Lung (tissue), 12 donors: ENCODE measurements around the gene SLC17A7. TPM values are rescaled to one million over a fixed set of nuclear protein-coding genes. Genes with fewer than 3 reads are reported as not detected.

Experiments
- ATAC-seq: fragments of 200-7000 bp; cut with Tn5 transposase; one replicate; pipeline ENCODE4 v1.9.1; 2020; ENCODE audit warnings: moderate number of reproducible peaks; ENCODE audit not compliant: insufficient read depth, low FRiP score
- DNase-seq, 3 donors: peaks; one replicate each; pipeline ENCODE4 v3.0.0-alpha.2; 2013 to 2017
- H3K27ac ChIP-seq, 2 donors: one replicate each; pipeline ENCODE4 v1.5.1; 2013; ENCODE audit warnings: mild to moderate bottlenecking in 2 of 2, moderate library complexity in 2 of 2, control low read depth in 1 of 2, inconsistent platforms in 1 of 2, low read depth in 1 of 2, low read length in 1 of 2
- H3K27me3 ChIP-seq, 3 donors: one replicate each; pipeline ENCODE4 v1.5.1; 2013; ENCODE audit warnings: low read length in 2 of 3; ENCODE audit not compliant: control insufficient read depth in 3 of 3, insufficient read depth in 3 of 3
- H3K36me3 ChIP-seq, 4 donors: one replicate each; pipeline ENCODE4 v1.5.1; 2013; ENCODE audit warnings: low read length in 4 of 4, mild to moderate bottlenecking in 1 of 4, moderate library complexity in 1 of 4; ENCODE audit not compliant: control insufficient read depth in 4 of 4, insufficient read depth in 4 of 4
- H3K4me1 ChIP-seq, 5 donors: one replicate each; pipeline ENCODE4 v1.5.1; 2013; ENCODE audit warnings: low read length in 5 of 5, mild to moderate bottlenecking in 2 of 5, moderate library complexity in 1 of 5; ENCODE audit not compliant: control insufficient read depth in 5 of 5, insufficient read depth in 5 of 5
- H3K4me3 ChIP-seq: one replicate; pipeline ENCODE4 v1.5.1; 2013; ENCODE audit warnings: mild to moderate bottlenecking, control low read depth, moderate library complexity
- H3K9ac ChIP-seq, 2 donors: one replicate each; pipeline ENCODE4 v1.5.1; 2013; ENCODE audit warnings: low read length in 2 of 2, control low read depth in 1 of 2; ENCODE audit not compliant: insufficient read depth in 1 of 2
- H3K9me3 ChIP-seq, 4 donors: one replicate each; pipeline ENCODE4 v1.5.1; 2013; ENCODE audit warnings: low read length in 3 of 4, mild to moderate bottlenecking in 1 of 4, moderate library complexity in 1 of 4; ENCODE audit not compliant: control insufficient read depth in 4 of 4, insufficient read depth in 3 of 4
- WGBS, 2 donors: extraction: QIAGEN DNeasy Blood & Tissue Kit; methylation state at CpG; one replicate each; pipeline ENCODE4 v1.1.7; 2013; 5-methylcytosine and 5-hydroxymethylcytosine counted together
- polyA plus RNA-seq, 2 donors: library from polyadenylated mRNA; stranded (reverse); fragments of 200-250 nt; gene quantifications; one replicate each; pipeline ENCODE4 v1.2.1, GENCODE V29; 2013
- total RNA-seq, 2 donors: library from RNA; depleted of rRNA in 1 of 2; stranded (reverse); fragments of >200 nt in 1 of 2; gene quantifications; one replicate each; pipeline ENCODE4 v1.2.1, GENCODE V29; 2014 to 2021
- TF ChIP-seq, protein P1 (sequence below): IDR thresholded peaks from 2 replicates; pipeline ENCODE4 v1.5.1; 2012; ENCODE audit warnings: mild to moderate bottlenecking; ENCODE audit errors: control extremely low read depth, extremely low read depth
- donor health status: control.
- donor health status: control.
- donor health status: Bipolar disorder and iron deficiency.
- donor health status: healthy.
- donor health status: DM: yes; HTN: yes; CAD: no.

The SLC17A7 gene
- total and polyA plus RNA-seq, 4 donors, result 0.10 to 0.51 (median 0.30) TPM

DNA sequence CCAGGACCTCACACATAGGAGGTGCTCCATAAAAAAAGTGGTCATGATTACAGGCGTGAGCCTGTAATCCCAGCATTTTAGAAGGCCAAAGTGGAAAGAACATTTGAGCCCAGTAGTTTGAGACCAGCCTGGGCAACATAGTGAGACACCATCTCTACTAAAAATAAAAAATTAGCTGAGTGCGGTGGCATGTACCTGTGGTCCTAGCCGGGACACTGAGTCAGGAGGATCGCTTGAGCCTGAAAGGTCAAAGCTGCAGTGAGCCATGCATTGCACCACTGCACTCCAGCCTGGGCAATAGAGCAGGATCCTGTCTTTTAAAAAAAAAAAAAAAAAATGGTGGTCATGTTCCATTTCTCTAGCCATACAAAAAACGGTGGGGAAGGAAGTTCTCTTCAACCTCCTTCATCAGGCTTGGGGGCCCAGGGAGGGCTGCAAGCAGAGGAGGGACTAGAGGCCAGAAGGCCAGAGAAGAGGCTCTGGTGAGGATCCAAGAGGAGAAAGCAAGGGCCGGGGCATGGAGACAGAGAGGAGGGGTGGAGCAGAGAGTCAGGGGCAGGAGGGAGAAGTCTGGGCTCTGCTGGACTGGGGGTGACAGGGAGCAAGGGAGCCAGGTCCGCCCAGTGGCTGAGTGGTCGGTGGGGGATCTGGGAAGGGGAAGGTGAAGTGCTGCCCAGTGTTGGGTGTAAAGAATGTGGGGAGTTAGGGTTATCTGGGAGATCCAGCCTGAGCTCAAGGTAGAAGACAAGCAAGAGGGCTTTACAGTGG, 44.4 kb downstream of the SLC17A7 start:
- no peak for DNase-seq
- no peak for ATAC-seq
- H3K36me3 ChIP-seq, result no peaks in the 10 kb centered on the region
- no peak overlapping the region for H3K9ac ChIP-seq
- H3K27ac ChIP-seq, result no peak overlapping the region
- H3K9me3 ChIP-seq, result no peaks in the 10 kb centered on the region
- WGBS, 2 donors, result 79 to 80% methylated on average over 8 of the region's 8 CpGs
- no peaks in the 10 kb centered on the region for H3K4me1 ChIP-seq
- TF ChIP-seq, protein P1, sequence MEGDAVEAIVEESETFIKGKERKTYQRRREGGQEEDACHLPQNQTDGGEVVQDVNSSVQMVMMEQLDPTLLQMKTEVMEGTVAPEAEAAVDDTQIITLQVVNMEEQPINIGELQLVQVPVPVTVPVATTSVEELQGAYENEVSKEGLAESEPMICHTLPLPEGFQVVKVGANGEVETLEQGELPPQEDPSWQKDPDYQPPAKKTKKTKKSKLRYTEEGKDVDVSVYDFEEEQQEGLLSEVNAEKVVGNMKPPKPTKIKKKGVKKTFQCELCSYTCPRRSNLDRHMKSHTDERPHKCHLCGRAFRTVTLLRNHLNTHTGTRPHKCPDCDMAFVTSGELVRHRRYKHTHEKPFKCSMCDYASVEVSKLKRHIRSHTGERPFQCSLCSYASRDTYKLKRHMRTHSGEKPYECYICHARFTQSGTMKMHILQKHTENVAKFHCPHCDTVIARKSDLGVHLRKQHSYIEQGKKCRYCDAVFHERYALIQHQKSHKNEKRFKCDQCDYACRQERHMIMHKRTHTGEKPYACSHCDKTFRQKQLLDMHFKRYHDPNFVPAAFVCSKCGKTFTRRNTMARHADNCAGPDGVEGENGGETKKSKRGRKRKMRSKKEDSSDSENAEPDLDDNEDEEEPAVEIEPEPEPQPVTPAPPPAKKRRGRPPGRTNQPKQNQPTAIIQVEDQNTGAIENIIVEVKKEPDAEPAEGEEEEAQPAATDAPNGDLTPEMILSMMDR, result no peak
- H3K4me3 ChIP-seq, result no peak overlapping the region
- peaks cover 0 to 7% (median 3%) of the 10 kb centered on the region in 3 donors for H3K27me3 ChIP-seq

DNA sequence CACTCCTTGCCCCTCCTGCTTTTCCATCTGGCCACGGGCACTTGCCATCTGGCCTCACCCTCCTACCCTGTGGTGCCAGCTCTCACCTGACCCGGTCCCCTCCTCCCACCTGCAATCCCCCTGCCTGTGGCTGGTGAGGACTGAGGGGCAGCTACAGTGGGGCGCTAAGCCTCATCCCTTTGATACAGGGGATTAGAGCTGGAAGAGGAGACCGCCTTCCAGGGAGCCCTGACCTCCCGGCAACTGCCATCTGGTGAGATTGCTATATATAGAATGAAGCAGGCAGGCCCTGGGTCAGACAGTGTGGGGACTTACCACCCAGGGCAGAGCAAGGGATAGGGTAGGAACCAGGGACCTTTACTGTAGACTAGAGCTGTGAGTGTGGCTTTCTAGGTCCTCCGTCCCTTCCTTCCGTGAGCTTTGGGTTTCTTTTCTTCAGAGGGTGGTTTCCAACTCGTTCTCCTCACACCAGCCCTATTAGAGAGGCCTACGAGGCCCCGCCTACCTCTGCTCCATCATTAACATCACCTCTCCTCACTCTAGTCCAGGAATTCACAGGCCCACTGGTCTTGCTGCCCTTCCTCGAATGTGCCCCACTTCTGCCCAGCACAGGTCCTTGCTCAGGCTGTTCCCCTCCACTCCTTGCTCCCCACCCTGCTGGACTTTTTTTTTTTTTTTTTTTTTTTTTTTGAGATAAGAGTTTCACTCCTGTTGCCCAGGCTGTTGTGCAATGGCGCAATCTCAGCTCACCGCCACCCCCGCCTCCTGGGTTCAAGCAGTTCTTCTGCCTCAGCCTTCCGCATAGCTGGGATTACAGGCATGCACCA, 45.5 kb downstream of the SLC17A7 start:
- DNase-seq (no peak), ATAC-seq (no peak)
- Histone ChIP-seq H3K36me3 (no peaks in the 10 kb centered on the region), H3K9ac (no peak overlapping the region), H3K27me3 (peaks cover 0 to 7% (median 5%) of the 10 kb centered on the region in 3 donors), H3K4me1 (no peaks in the 10 kb centered on the region), H3K9me3 (no peaks in the 10 kb centered on the region), H3K27ac (peak overlapping the region in 1 of 2 donors; percentile 65), H3K4me3 (no peak overlapping the region)
- 64 to 75% methylated on average over 15 of the region's 15 CpGs for WGBS, 2 donors
- TF ChIP-seq, protein P1, result no peak

DNA sequence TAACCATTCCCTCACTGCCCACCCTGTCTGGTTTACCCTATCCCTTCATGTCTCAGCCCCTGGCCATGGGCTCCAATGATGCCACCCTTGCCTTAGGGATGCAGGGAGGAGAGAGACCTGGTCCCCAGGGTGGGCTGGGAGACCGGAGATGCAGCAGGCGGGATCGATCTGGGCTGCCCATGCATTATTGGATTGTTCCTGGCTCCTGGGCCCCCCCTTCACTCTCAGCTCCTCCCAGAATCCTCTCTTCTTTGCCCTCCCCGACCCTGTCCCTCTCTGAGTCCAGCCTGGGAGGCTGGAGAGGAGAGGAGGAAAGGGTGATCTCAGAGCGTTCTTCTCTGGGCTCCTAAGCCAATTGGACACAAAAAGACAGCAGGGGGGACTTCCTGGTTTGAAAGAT, 47.4 kb downstream of the SLC17A7 start:
- H3K4me1 ChIP-seq, result no peaks in the 10 kb centered on the region
- peaks cover 0 to 11% (median 5%) of the 10 kb centered on the region in 3 donors for H3K27me3 ChIP-seq
- H3K9me3 ChIP-seq, result peaks cover 0 to 2% (median 0%) of the 10 kb centered on the region in 4 donors
- H3K27ac ChIP-seq, result no peak overlapping the region
- WGBS, 2 donors, result 63 to 66% methylated on average over 5 of the region's 5 CpGs
- DNase-seq (no peak), ATAC-seq (no peak)
- TF ChIP-seq, protein P1, result no peak
- no peak overlapping the region for H3K4me3 ChIP-seq
- H3K9ac ChIP-seq, result no peak overlapping the region
- no peaks in the 10 kb centered on the region for H3K36me3 ChIP-seq
